Stimulated activated CD8-positive, alpha-beta memory T cell treated with anti-CD3 and anti-CD28 coated beads, Interleukin-4, amount 100 ng/mL, for 4 hours (primary cell): Measurements from ENCODE around the gene PTDSS2.

ENCODE experiments used
- DNase-seq, 2 donors: peaks; one replicate each; pipeline ENCODE4 v3.0.0-alpha.2; 2020; ENCODE audit warnings: low read depth in 2 of 2, low spot score in 1 of 2

PTDSS2 gene

GRCh38 chr11:490186-490929 is 40.3 kb downstream of the PTDSS2 start:
- no peak for DNase-seq

- no peak for DNase-seq
Observed at GRCh38 chr11:490930-491260, 40.8 kb downstream of the PTDSS2 start.

- DNase-seq, result no peak
Observed at GRCh38 chr11:491358-491757, 41.3 kb downstream of the PTDSS2 start.

DNA sequence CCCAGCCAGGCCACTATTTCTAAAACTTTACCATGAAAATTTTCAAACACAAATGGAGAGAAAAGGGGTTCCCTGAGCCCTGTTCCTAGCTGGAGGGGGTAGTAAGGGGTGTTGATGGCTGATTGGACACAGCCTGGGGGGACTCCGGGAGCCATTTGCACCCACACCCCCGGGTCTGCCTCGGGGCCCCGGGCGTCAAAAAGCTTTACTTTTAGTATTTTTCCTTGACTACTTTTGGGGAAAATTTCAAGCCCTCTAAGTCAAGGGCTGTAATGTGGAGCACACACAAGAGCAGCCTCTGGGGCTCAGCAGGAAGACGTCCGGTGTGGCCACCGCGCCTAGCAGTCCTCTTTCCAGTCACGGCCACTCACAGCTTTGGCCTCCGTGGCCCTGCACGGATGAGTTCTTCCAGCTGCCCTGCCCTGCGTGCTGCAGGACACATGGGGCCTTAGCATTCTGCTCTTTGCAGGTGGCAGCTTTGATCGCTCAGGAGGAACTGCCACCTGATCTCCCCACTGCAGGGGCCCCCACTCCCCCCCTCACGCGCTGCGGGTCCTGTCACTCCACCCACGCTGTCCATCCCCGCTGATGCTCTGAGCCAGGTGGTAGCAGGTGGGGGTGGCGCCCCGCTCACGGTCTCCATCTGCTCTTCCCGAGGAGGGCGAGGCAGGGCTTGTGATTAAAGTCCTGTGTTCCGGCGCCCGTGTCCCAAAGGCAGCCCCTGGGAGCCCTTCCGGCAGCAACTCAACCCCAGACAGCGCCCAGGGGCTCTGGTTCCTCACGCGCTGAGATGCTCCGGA is 42.5 kb downstream of the PTDSS2 start:
- no peak for DNase-seq

DNA sequence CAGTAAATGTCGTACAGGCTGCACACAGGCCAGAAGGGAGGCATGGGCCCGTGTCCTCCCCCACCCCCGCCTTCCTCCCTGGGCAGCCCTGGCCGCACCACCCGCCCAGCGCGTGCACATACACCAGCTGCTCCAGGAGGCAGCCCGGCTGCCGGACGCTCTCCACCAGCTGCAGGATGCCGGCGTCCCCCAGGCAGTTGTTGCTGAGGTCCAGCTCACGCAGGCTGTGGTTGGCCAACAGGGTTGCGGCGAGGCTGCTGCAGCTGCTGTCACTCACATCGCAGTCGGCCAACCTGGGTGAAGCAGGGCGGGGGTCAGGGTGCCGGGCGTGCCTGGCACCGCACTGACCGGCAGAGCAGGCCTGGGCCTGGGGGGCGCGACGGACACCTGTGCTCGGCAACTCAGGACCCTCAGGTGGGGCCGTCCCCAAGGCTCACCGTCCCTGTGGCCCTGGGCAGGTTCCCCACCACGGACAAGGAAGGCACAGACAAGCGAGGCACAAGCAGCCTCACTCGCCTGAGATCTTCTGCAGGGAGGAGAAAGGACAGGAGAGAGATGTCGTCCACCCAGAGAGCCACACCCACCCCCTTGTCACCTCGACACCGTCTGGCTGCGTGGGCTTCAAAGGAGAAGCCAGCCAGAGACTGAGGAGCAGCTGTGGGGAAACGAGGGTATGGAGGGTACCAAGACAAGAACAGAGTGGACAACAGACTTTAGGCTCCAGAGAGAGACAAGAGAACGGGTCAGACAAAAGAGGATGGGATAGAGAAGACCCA is 44.9 kb downstream of the PTDSS2 start:
- DNase-seq, result no peak

DNA sequence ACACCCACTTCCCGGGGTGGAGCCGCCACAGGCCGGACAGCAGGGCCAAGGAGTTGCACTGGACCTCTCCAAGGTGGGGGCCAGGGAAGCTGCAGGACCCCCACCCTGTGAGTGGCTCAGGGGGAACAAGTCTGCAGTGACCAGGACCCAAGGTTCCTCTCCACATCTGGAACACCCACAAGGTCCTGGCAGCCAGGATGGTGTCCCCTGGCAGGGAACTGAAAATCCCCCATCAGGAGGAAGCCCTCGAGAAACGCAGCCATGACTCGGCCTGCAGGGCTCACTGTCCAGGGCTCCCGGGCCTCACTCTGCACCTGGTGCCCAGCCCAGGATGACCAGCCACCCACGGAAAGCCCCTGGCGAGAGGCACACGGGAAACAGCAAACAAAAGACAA is 45.5 kb downstream of the PTDSS2 start:
- no peak for DNase-seq

GRCh38 chr11:496834-497564 is 46.9 kb downstream of the PTDSS2 start:
- no peak for DNase-seq

GRCh38 chr11:497565-498296 is 47.7 kb downstream of the PTDSS2 start:
- DNase-seq, result no peak

DNA sequence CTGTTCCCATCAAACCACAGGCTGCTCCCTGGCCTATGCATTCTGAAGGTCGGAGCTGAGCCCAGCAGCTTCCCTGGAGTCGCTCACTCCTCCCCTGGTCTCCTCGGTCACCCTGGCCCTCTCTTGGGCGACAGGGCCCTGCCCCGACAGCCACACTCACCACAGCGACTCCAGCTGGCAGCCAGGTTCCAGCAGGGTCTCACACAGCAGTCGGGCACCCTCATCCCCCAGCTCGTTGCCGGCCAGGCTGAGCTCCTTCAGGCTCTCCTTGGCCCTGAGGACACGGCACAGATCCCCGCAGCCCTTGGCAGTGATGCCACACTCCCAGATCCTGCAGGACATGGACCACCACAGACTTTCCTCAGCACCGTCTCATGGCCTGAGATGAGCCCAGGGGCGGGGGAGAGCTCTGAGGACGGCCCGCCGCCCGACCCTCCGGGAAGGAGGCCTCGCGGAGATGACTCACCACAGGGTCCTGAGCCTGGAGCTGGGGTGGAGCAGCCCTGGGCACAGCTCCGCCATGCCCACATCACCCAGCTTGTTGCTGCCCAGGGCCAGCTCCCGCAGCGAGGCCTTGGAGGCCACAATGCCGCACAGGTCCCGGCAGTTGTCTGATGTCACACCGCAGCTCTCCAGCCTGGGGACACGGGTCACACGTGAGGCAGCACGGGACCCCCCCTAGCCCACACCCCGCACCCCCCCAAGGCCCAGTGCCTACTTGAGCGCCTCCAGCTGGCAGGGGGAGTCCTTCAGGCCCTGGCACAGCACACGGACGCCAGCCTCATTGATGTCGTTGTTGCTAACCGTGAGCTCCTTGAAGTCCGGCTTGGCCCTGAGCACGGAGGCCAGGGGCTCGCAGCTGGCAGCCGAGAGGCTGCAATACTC is 48.5 kb downstream of the PTDSS2 start:
- DNase-seq, result no peak

DNA sequence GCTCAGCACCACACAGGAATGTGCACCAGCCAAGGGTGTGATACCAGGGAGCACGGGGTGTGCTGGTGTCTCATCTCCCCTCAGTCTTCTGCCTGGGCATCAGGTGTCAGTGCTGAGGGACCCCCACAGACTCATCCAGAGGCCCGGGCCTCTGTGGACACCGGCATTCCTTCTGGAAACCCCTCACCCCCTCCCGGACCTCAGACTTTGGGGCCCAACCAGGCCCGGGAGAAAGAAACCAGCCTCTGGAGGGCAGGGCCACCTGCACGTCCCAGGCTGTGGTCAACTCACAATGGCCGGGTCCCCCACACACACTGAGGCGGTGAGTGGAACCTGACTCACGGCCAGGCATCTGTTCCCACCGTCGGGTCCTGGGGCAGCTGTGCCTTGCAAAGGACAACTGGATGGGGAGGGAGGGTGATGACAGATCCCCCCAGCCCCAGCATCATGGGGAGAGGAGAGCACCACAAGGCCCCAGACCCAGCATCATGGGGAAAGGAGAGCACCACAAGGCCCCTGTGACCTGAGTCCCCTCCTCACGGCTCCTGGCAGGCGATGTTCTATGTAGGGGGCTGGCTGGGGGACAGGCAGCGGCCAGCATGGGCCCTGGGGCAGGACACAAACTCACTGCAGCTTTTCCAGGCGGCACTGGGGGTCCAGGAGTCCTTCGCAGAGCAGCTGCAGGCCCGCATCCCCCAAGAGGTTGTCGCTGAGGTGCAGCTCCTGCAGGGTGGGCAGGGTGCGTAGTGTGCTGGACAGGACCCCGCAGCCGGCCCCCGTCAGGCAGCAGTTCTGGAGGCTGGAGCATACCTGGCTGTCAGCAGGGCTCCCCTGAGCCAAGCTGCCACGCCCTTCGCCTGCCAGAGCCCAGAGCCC is 49.4 kb downstream of the PTDSS2 start:
- no peak for DNase-seq

GRCh38 chr11:501001-501682 is 51.1 kb downstream of the PTDSS2 start:
- no peak for DNase-seq

DNA sequence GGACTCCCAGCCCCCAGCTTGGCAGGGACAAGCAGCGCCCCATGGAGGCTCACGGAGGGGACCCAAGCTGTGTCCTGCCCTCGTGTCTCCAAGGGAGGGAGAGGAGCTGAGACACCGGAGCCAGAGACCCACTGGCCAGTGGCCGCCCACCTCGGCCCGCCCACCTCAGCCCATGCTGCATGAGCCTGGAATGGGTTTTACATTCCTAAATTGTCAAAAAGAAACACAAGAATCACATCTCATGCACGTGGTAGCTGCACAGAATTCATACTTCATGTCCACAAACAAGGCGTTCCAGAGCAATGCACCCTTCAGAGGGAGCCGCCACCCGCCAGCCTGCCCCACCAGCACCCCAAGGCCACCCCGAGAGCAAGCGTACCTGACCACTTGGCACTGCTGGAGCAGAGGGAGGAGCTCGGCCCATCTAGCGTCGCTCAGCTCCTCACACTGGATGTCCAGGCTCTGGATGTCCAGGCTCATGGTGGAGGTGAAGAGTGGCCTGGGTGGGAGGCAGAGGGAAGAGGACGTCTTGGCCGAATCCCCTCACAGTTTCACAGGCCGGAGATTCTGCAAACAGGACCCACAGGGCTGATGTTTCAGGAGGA is 51.7 kb downstream of the PTDSS2 start:
- no peak for DNase-seq

GRCh38 chr11:502288-503178 is 52.5 kb downstream of the PTDSS2 start:
- DNase-seq, result no peak

DNA sequence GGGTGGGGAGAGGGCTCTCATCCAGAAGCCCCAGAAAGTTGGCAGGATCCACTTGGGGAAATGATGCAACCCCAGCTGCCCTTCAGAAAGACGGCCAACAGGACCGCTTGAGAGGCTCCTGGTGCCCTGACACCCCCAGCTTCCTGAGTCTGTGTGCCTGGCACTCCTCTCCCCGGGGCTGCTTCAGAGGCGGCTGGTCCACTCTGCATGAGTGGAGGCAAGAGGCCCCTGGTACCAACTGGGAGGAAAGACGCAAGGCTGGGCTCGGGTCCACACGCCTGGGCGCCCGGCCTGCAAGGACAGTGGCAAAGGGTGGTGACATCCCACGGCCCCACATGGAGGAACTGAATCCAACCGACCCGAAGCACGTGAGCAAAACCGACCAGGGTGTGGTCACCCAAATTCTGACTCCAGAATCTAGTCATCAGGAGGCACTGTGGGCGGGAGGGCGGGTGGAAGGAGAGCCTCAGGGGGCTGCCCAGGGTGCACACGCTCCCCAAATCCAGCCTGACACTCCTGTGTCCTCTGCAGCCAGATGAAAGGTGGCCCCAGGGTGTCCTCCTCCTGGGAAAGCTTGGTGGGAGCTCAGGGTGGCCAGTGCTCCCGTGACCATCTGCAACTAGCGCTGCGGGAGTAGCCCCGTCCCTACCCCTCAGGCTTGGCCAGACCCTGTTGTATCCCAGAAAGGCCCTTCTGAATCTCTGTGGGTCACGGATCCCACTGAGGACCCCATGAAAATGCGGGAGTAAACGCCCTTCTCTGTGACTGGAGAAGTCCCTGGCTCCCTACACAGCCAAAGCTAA is 53.3 kb downstream of the PTDSS2 start:
- no peak for DNase-seq

DNA sequence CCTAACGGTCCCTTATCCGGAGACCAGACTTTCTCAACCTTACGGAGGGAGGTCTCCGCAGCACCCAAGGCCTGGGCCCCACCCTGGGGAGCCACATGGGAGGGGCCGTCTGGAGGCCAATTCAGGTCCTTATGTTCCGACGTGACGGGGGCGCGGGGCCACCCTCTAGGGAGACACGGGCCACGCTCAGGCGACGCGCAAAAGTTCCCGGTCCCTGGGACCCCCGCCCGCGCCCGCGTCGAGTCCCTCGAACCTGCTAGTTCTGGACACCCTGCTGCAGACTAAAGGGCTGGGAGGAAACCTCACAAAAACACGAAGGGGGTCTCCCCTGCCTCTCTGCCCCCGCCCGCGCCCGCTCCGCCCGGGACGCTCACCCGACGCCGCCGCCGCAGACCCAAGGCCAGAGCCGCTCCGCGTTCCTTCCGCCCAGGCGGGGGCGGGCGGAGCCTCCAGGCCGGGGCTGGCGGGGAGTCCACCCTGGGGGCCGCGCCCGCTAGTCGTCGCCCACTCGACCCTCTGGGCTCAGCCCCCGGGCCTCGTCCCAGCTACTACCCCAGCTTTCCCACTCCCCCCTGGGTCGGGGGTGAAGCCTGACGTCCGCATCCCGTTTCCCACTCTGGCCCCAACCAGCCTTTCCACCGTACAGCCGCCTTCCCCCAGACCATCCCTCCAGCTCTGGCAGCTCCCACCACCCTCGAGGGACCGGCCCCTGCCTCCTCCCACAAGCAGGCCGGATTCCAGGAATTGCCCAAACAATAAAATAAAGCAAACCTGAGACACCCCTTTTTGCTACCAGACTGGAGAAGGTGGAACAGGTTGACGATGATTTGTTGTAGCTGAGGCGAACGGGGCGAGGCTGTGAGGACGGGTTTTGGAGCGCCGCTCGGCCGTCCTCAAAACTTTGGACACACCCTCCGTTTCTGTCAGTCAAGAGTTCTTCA is 54.2 kb downstream of the PTDSS2 start:
- no peak for DNase-seq
